ENCODE results near the gene NIT1.

Gene NIT1

GRCh38 chr1:161077426-161077825 lies 40.5 kb upstream of the NIT1 start:
- no peak overlapping the region for H3K27ac ChIP-seq
- no peak overlapping the region for H3K4me3 ChIP-seq (ENCODE audit: low read depth, low read length)
- TF ChIP-seq, protein P1, sequence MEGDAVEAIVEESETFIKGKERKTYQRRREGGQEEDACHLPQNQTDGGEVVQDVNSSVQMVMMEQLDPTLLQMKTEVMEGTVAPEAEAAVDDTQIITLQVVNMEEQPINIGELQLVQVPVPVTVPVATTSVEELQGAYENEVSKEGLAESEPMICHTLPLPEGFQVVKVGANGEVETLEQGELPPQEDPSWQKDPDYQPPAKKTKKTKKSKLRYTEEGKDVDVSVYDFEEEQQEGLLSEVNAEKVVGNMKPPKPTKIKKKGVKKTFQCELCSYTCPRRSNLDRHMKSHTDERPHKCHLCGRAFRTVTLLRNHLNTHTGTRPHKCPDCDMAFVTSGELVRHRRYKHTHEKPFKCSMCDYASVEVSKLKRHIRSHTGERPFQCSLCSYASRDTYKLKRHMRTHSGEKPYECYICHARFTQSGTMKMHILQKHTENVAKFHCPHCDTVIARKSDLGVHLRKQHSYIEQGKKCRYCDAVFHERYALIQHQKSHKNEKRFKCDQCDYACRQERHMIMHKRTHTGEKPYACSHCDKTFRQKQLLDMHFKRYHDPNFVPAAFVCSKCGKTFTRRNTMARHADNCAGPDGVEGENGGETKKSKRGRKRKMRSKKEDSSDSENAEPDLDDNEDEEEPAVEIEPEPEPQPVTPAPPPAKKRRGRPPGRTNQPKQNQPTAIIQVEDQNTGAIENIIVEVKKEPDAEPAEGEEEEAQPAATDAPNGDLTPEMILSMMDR (IDR thresholded peaks at IDR 0.05; ENCODE audit: low read depth, low read length) = no peak
- no peaks in the 10 kb centered on the region for H3K9me3 ChIP-seq (ENCODE audit: severe bottlenecking)
- no peaks in the 10 kb centered on the region for H3K36me3 ChIP-seq
- no peak for DNase-seq
- H3K27me3 ChIP-seq (ENCODE audit: insufficient read depth, low read depth, severe bottlenecking) = no peaks in the 10 kb centered on the region

DNA sequence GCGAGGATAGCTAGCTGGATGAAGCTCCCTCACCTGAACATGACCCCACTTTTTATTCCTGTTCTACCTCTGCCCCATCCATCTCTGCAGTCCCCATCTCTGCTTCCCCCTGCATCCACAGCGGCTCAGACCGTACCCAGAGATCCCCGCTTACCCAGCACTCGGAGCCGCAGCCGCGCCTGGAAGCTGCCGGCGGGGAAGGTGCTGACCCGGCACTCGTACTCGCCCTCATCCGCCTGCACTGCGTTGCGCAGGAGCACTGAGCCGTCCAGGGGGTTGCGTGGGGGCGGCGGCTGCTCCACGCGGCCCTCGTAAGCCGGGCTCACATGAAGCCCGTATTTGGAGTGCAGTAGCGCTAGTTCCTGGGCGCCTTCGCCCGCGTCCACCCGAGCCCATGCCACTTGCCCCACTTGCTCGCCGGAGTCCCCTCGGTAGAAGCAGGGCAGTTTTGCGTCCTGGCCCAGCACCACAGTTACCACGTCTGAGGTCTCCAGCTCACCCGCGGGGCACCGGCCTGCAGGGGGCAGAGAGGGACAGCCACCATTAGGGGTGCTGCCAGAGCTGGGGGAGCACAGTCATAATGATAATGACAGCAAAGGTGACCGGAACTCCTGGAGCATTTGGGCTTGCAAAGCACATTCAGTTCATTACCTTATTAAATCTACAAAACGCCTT lies 38.3 kb upstream of the NIT1 start:
- H3K4me3 ChIP-seq (ENCODE audit: low read depth, low read length) = no peak overlapping the region
- no peaks in the 10 kb centered on the region for H3K27me3 ChIP-seq (ENCODE audit: insufficient read depth, low read depth, severe bottlenecking)
- no peak for DNase-seq
- no peaks in the 10 kb centered on the region for H3K36me3 ChIP-seq
- TF ChIP-seq, protein P1 (IDR thresholded peaks at IDR 0.05; ENCODE audit: low read depth, low read length) = peak; percentile 17; the same call in 1 of the 2 replicates
- H3K9me3 ChIP-seq (ENCODE audit: severe bottlenecking) = no peaks in the 10 kb centered on the region
- H3K27ac ChIP-seq = no peak overlapping the region

DNA sequence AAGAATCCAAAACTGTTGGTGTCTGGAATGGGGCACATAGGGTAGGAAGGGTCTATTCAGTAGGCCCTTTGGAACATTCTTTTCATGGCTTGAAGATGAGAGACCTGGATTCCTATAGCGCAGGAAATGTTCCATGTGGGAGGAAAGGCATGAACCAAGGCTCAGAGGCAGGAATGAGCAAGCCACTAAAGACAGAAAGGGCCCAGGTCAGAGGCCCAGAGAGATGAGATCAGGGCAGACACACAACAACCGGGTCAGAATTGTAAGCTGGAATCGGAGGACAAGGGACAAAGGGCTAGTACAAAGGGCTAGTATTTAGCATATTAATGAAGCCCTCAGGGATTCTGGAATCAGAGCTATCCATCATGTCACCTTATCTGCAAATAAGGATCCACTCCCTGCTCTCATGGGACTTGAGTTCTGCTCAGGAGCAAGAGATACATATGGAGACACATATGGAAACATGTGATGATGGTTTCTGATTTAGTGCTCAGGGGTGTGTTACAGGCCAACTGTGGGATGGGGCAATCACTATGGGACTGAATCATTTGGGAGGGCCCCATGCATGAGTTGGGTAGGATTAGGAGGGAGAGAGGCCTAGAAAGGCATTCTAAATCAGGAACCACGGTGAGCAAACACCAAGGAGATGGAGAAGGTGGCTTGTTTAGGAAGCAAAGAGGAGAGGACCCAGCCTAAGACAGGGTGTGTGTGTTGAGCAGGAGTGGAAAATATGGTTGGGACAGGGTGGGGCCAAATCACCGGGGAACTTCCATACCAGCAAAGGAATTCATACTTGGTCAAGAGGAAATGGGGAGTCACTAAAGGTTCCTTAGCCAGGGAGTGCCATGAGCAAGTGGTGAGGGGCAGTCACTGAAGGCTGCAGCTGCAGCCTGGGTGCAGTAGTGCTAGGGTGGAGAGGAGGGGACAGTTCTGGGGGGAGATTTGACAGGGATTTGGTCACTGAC lies 37.2 kb upstream of the NIT1 start:
- DNase-seq = no peak
- TF ChIP-seq, protein P1 (IDR thresholded peaks at IDR 0.05; ENCODE audit: low read depth, low read length) = no peak
- no peaks in the 10 kb centered on the region for H3K9me3 ChIP-seq (ENCODE audit: severe bottlenecking)

GRCh38 chr1:161081519-161081918 lies 36.4 kb upstream of the NIT1 start:
- DNase-seq = no peak
- Histone ChIP-seq H3K4me3 (ENCODE audit: low read depth, low read length) (no peak overlapping the region), H3K27ac (no peak overlapping the region)

More for the DNA sequence above, 37.2 kb upstream of the NIT1 start:
- H3K27me3 ChIP-seq (ENCODE audit: insufficient read depth, low read depth, severe bottlenecking) = no peaks in the 10 kb centered on the region
- H3K4me3 ChIP-seq (ENCODE audit: low read depth, low read length) = no peak overlapping the region
- H3K27ac ChIP-seq = no peak overlapping the region
- no peaks in the 10 kb centered on the region for H3K36me3 ChIP-seq

DNA sequence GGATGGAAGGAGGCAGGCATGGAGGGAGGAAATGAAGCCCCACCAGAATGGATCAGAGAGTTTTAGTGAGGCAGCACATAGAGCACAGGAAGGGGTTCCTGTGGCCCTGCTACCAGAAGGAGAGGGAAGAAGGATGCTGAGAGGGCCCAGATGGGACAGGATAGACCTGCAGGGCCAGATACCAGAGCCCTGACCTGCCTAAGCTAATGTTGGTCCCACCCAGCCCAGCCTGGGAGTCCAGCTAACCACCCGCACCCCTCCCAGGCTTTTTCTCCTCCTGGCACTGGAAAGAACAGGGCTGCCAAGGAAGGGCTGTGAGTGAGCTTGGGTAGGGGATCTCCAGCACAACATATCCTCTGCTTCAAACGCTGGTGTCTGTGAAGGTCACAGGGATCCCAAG lies 35.4 kb upstream of the NIT1 start:
- Histone ChIP-seq H3K36me3 (no peaks in the 10 kb centered on the region), H3K9me3 (ENCODE audit: severe bottlenecking) (no peaks in the 10 kb centered on the region), H3K27me3 (ENCODE audit: insufficient read depth, low read depth, severe bottlenecking) (no peaks in the 10 kb centered on the region), H3K4me3 (ENCODE audit: low read depth, low read length) (no peak overlapping the region), H3K27ac (no peak overlapping the region)
- DNase-seq = no peak
- TF ChIP-seq, protein P1 (IDR thresholded peaks at IDR 0.05; ENCODE audit: low read depth, low read length) = no peak

More at GRCh38 chr1:161081519-161081918, 36.4 kb upstream of the NIT1 start:
- no peaks in the 10 kb centered on the region for H3K27me3 ChIP-seq (ENCODE audit: insufficient read depth, low read depth, severe bottlenecking)
- H3K36me3 ChIP-seq = no peaks in the 10 kb centered on the region
- H3K9me3 ChIP-seq (ENCODE audit: severe bottlenecking) = no peaks in the 10 kb centered on the region
- TF ChIP-seq, protein P1 (IDR thresholded peaks at IDR 0.05; ENCODE audit: low read depth, low read length) = no peak
